ENCODE data around the gene STIM2. TPM values are rescaled to one million over a fixed set of nuclear protein-coding genes. Genes with fewer than 3 reads are reported as not detected.

STIM2 gene
- total and polyA plus RNA-seq, 2 donors (not counting 3 experiments of a cell fraction or from before 2014, with no cell fraction given): 21.0 to 21.2 TPM

DNA sequence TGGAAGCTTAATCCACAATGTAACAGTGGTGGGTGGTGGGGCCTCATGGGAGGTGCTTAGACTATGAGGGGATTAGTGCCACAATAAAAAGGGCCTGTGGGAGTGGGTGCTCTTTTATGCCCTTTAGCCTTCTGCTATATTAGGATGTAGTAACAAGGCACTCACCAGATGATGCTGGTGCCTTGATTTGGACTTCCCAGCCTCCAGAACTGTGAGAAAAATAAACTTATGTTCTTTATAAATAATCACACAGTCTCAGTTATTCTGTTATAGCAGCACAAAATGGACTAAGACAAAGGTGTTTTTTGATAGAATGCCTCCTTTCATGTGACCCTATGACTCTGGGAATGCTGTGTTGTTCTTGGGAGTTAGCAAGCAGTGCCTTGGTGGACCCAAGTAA, 89.8 kb downstream of the STIM2 start:
- H3K27ac ChIP-seq (ENCODE audit: insufficient read depth, low read depth, low read length): no peak overlapping the region
- FAIRE-seq (no peak), DNase-seq (ENCODE audit: low read depth, low spot score) (no peak)
- no peak overlapping the region for H2AFZ ChIP-seq (ENCODE audit: low read depth, low read length)
- dilution Hi-C loops (cut with MboI; ENCODE audit: extremely low pct_ligation_motif_present, low sequenced_read_pairs): no loop called here
- H3K27me3 ChIP-seq (ENCODE audit: control insufficient read depth in 2 of 2, insufficient read depth in 2 of 2, low read length in 2 of 2): no peaks in the 10 kb centered on the region
- H3K4me1 ChIP-seq (ENCODE audit: control insufficient read depth, extremely low read depth, insufficient read depth, low read length): no peaks in the 10 kb centered on the region
- no TSS peak for BruUV-seq (replicated peaks)
- H3K9me1 ChIP-seq (replicated peaks; ENCODE audit: control insufficient read depth, extremely low read depth, insufficient read depth, low read length): no peaks in the 10 kb centered on the region
- H3K4me2 ChIP-seq (ENCODE audit: insufficient read depth, low read length): no peak overlapping the region
- ChIA-PET CTCF (interaction anchor here (1.7 kb wide), 1 partner anchor 33 kb away, joined by 4 read pairs; no protein-coding TSS in a partner anchor), POLR2A (no interaction called here)
- no peaks in the 10 kb centered on the region for H3K36me3 ChIP-seq (ENCODE audit: control insufficient read depth in 2 of 2, extremely low read depth in 1 of 2, insufficient read depth in 2 of 2, low read length in 2 of 2)
- TF ChIP-seq GATA2 (IDR thresholded peaks at IDR 0.05; ENCODE audit: insufficient read depth, insufficient read length, low read depth, low read length) (no peak), FOS (IDR thresholded peaks at IDR 0.05; ENCODE audit: borderline replicate concordance, insufficient read depth, low read length) (no peak), POLR2A (IDR thresholded peaks at IDR 0.05; ENCODE audit: low read depth, low read length) (no peak), EZH2 (IDR thresholded peaks at IDR 0.05; ENCODE audit: borderline replicate concordance, low read depth, low read length, severe bottlenecking) (no peak), POLR2AphosphoS5 (IDR thresholded peaks at IDR 0.05; ENCODE audit: insufficient read depth, low read depth, low read length) (no peak), MYC (IDR thresholded peaks at IDR 0.05; ENCODE audit: low read depth, low read length) (no peak), JUN (IDR thresholded peaks at IDR 0.05; ENCODE audit: borderline replicate concordance, insufficient read depth, insufficient read length, low read depth) (no peak)
- TF ChIP-seq, protein P1, sequence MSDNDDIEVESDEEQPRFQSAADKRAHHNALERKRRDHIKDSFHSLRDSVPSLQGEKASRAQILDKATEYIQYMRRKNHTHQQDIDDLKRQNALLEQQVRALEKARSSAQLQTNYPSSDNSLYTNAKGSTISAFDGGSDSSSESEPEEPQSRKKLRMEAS (IDR thresholded peaks at IDR 0.05; ENCODE audit: insufficient read depth, insufficient read length): no peak
- TF ChIP-seq, protein P2, sequence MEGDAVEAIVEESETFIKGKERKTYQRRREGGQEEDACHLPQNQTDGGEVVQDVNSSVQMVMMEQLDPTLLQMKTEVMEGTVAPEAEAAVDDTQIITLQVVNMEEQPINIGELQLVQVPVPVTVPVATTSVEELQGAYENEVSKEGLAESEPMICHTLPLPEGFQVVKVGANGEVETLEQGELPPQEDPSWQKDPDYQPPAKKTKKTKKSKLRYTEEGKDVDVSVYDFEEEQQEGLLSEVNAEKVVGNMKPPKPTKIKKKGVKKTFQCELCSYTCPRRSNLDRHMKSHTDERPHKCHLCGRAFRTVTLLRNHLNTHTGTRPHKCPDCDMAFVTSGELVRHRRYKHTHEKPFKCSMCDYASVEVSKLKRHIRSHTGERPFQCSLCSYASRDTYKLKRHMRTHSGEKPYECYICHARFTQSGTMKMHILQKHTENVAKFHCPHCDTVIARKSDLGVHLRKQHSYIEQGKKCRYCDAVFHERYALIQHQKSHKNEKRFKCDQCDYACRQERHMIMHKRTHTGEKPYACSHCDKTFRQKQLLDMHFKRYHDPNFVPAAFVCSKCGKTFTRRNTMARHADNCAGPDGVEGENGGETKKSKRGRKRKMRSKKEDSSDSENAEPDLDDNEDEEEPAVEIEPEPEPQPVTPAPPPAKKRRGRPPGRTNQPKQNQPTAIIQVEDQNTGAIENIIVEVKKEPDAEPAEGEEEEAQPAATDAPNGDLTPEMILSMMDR (IDR thresholded peaks at IDR 0.05; ENCODE audit: extremely low read depth in 1 of 2, insufficient read depth in 1 of 2, low read depth in 1 of 2, low read length in 2 of 2): no peak
- no peaks in the 10 kb centered on the region for H3K9me3 ChIP-seq (replicated peaks; ENCODE audit: control insufficient read depth, insufficient read depth, low read length)
- H4K20me1 ChIP-seq (replicated peaks; ENCODE audit: control insufficient read depth, extremely low read depth, insufficient read depth, low read length): no peaks in the 10 kb centered on the region
- intact Hi-C loops (cut with micrococcal nuclease): no loop called here
- H3K79me2 ChIP-seq (ENCODE audit: control insufficient read depth, insufficient read depth, low read length): no peaks in the 10 kb centered on the region
- H3K4me3 ChIP-seq (replicated peaks in 1 of 3; ENCODE audit: insufficient read depth in 1 of 3, low read depth in 1 of 3, low read length in 3 of 3): no peak overlapping the region
- H3K9ac ChIP-seq (replicated peaks; ENCODE audit: extremely low read depth, insufficient read depth, low read length): no peak overlapping the region

Measured in endothelial cell of umbilical vein (primary cell).